Naive B cell (primary cell): ENCODE results near the gene NGEF. TPM values are rescaled to one million over a fixed set of nuclear protein-coding genes. Genes with fewer than 3 reads are reported as not detected.

Experiments used
- ATAC-seq, 2 donors: fragments of 150-1000 bp; cut with Tn5 transposase; 2 replicates each; pipeline ENCODE4 v1.10.0; 2021; ENCODE audit warnings: low read depth in 2 of 2, mild to moderate bottlenecking in 2 of 2, moderate library complexity in 2 of 2
- DNase-seq: peaks from one replicate; pipeline ENCODE4 v3.0.0; 2022
- H3K27ac Mint-ChIP-seq, 6 donors: one replicate each; pipeline ENCODE4 v1.8.0; 2020 to 2022; ENCODE audit warnings: mild to moderate bottlenecking in 6 of 6, mixed read lengths in 6 of 6, moderate library complexity in 5 of 6, inconsistent platforms in 2 of 6
- H3K27me3 Mint-ChIP-seq, 3 donors: one replicate each; pipeline ENCODE4 v1.8.0; 2021 to 2022; ENCODE audit warnings: mixed read lengths in 3 of 3, mild to moderate bottlenecking in 1 of 3
- H3K36me3 Mint-ChIP-seq, 2 donors: one replicate each; pipeline ENCODE4 v1.8.0; 2020 to 2022; ENCODE audit warnings: mixed read lengths in 2 of 2, inconsistent platforms in 1 of 2, mild to moderate bottlenecking in 1 of 2
- H3K4me1 Mint-ChIP-seq, 3 donors: one replicate each; pipeline ENCODE4 v1.8.0; 2020 to 2022; ENCODE audit warnings: mixed read lengths in 3 of 3, inconsistent platforms in 1 of 3, mild to moderate bottlenecking in 1 of 3, moderate library complexity in 1 of 3
- H3K4me3 Mint-ChIP-seq, 8 donors: one replicate each; pipeline ENCODE4 v1.8.0; 2020 to 2022; ENCODE audit warnings: mild to moderate bottlenecking in 8 of 8, mixed read lengths in 8 of 8, moderate library complexity in 8 of 8, inconsistent platforms in 2 of 8
- H3K9me3 Mint-ChIP-seq, 7 donors: one replicate each; pipeline ENCODE4 v1.8.0; 2020 to 2022; ENCODE audit warnings: mixed read lengths in 7 of 7, mild to moderate bottlenecking in 5 of 7, inconsistent platforms in 2 of 7, moderate library complexity in 1 of 7
- polyA plus RNA-seq, 6 donors: library from polyadenylated mRNA; unstranded; fragments of 300-500 nt; fragmentation: Illumina TruSeq; gene quantifications; one replicate each; pipeline ENCODE4 v1.2.3, GENCODE V29; 2021; ENCODE audit warnings: low read depth in 6 of 6

NGEF gene
- polyA plus RNA-seq, 6 donors from 2014 or later: 0.74 TPM; not detected in 5

- H3K9me3 Mint-ChIP-seq: peaks cover 0 to 7% (median 0%) of the 10 kb centered on the region in 7 donors
- no peaks in the 10 kb centered on the region for H3K36me3 Mint-ChIP-seq
- H3K4me3 Mint-ChIP-seq: no peak overlapping the region
- DNase-seq (no peak), ATAC-seq (no peak)
- H3K4me1 Mint-ChIP-seq: peaks cover 0 to 4% (median 0%) of the 10 kb centered on the region in 3 donors
- H3K27ac Mint-ChIP-seq: peak overlapping the region in 2 of 6 donors; percentile 43 to 60
- peaks cover 20 to 33% (median 20%) of the 10 kb centered on the region in 3 donors for H3K27me3 Mint-ChIP-seq
Measured at GRCh38 chr2:232976176-232976575, 36.9 kb downstream of the NGEF start.

- Mint-ChIP-seq H3K27ac (peak overlapping the region in 1 of 6 donors; percentile 16), H3K4me1 (peaks cover 0 to 7% (median 0%) of the 10 kb centered on the region in 3 donors), H3K36me3 (no peaks in the 10 kb centered on the region), H3K4me3 (no peak overlapping the region), H3K9me3 (peaks cover 0 to 7% (median 0%) of the 10 kb centered on the region in 7 donors), H3K27me3 (peaks cover 13 to 24% (median 18%) of the 10 kb centered on the region in 3 donors)
- DNase-seq (no peak), ATAC-seq (no peak)
Measured at GRCh38 chr2:232974396-232974795, 38.7 kb downstream of the NGEF start.

- H3K4me3 Mint-ChIP-seq: no peak overlapping the region
- DNase-seq: no peak
- peak overlapping the region in 1 of 6 donors; percentile 16 for H3K27ac Mint-ChIP-seq
- no peak for ATAC-seq
- peaks cover 0 to 7% (median 0%) of the 10 kb centered on the region in 7 donors for H3K9me3 Mint-ChIP-seq
- peaks cover 0 to 7% (median 3%) of the 10 kb centered on the region in 3 donors for H3K4me1 Mint-ChIP-seq
- H3K27me3 Mint-ChIP-seq: peaks cover 13 to 21% (median 16%) of the 10 kb centered on the region in 3 donors
- no peaks in the 10 kb centered on the region for H3K36me3 Mint-ChIP-seq
Measured at GRCh38 chr2:232973796-232974195, 39.3 kb downstream of the NGEF start.

- Mint-ChIP-seq H3K27me3 (peaks cover 13 to 21% (median 16%) of the 10 kb centered on the region in 3 donors), H3K4me1 (peaks cover 0 to 7% (median 4%) of the 10 kb centered on the region in 3 donors), H3K4me3 (no peak overlapping the region), H3K9me3 (peaks cover 0 to 7% (median 0%) of the 10 kb centered on the region in 7 donors), H3K27ac (no peak overlapping the region), H3K36me3 (no peaks in the 10 kb centered on the region)
- ATAC-seq (no peak), DNase-seq (no peak)
Measured at GRCh38 chr2:232973011-232973735, 39.9 kb downstream of the NGEF start.

GRCh38 chr2:232971744-232972143 is 41.3 kb downstream of the NGEF start:
- DNase-seq: no peak
- no peak for ATAC-seq
- H3K27ac Mint-ChIP-seq: no peak overlapping the region
- no peaks in the 10 kb centered on the region for H3K36me3 Mint-ChIP-seq
- H3K9me3 Mint-ChIP-seq: peaks cover 0 to 7% (median 0%) of the 10 kb centered on the region in 7 donors
- no peak overlapping the region for H3K4me3 Mint-ChIP-seq
- peaks cover 0 to 11% (median 3%) of the 10 kb centered on the region in 3 donors for H3K4me1 Mint-ChIP-seq
- H3K27me3 Mint-ChIP-seq: peaks cover 9 to 15% (median 13%) of the 10 kb centered on the region in 3 donors

GRCh38 chr2:232970051-232970450 is 43.0 kb downstream of the NGEF start:
- Mint-ChIP-seq H3K4me1 (peaks cover 0 to 17% (median 3%) of the 10 kb centered on the region in 3 donors), H3K36me3 (no peaks in the 10 kb centered on the region), H3K4me3 (no peak overlapping the region), H3K27me3 (peaks cover 4 to 20% (median 15%) of the 10 kb centered on the region in 3 donors), H3K9me3 (peaks cover 0 to 7% (median 4%) of the 10 kb centered on the region in 7 donors), H3K27ac (no peak overlapping the region)
- ATAC-seq (no peak), DNase-seq (no peak)

GRCh38 chr2:232967474-232967873 is 45.6 kb downstream of the NGEF start:
- H3K4me3 Mint-ChIP-seq: peak overlapping the region in 1 of 8 donors; percentile 51
- no peak for ATAC-seq
- H3K36me3 Mint-ChIP-seq: no peaks in the 10 kb centered on the region

GRCh38 chr2:232966122-232966521 is 46.9 kb downstream of the NGEF start:
- H3K4me3 Mint-ChIP-seq: peak overlapping the region in 2 of 8 donors; percentile 55 to 77
- H3K27me3 Mint-ChIP-seq: peaks cover 0 to 20% (median 8%) of the 10 kb centered on the region in 3 donors
- H3K27ac Mint-ChIP-seq: peak overlapping the region in 3 of 6 donors; percentile 49 to 92 (median 64)
- peaks cover 0 to 17% (median 3%) of the 10 kb centered on the region in 3 donors for H3K4me1 Mint-ChIP-seq
- no peaks in the 10 kb centered on the region for H3K36me3 Mint-ChIP-seq
- no peak for ATAC-seq
- no peak for DNase-seq
- H3K9me3 Mint-ChIP-seq: peaks cover 0 to 4% (median 2%) of the 10 kb centered on the region in 7 donors

More at GRCh38 chr2:232967474-232967873, 45.6 kb downstream of the NGEF start:
- peaks cover 0 to 17% (median 3%) of the 10 kb centered on the region in 3 donors for H3K4me1 Mint-ChIP-seq
- peaks cover 0 to 4% (median 0%) of the 10 kb centered on the region in 7 donors for H3K9me3 Mint-ChIP-seq
- peaks cover 0 to 20% (median 8%) of the 10 kb centered on the region in 3 donors for H3K27me3 Mint-ChIP-seq
- DNase-seq: no peak
- H3K27ac Mint-ChIP-seq: peak overlapping the region in 1 of 6 donors; percentile 51

GRCh38 chr2:232963913-232964312 is 49.1 kb downstream of the NGEF start:
- no peak for ATAC-seq
- Mint-ChIP-seq H3K9me3 (peaks cover 0 to 7% (median 2%) of the 10 kb centered on the region in 7 donors), H3K27me3 (peaks cover 0 to 14% (median 8%) of the 10 kb centered on the region in 3 donors), H3K4me3 (no peak overlapping the region), H3K27ac (no peak overlapping the region), H3K36me3 (no peaks in the 10 kb centered on the region), H3K4me1 (peaks cover 3 to 27% (median 4%) of the 10 kb centered on the region in 3 donors)
- no peak for DNase-seq

GRCh38 chr2:232960862-232961261 is 52.2 kb downstream of the NGEF start:
- peaks cover 0 to 5% (median 0%) of the 10 kb centered on the region in 3 donors for H3K27me3 Mint-ChIP-seq
- no peak overlapping the region for H3K4me3 Mint-ChIP-seq
- no peaks in the 10 kb centered on the region for H3K36me3 Mint-ChIP-seq
- DNase-seq (no peak), ATAC-seq (no peak)
- peaks cover 25 to 39% (median 29%) of the 10 kb centered on the region in 3 donors for H3K4me1 Mint-ChIP-seq
- peaks cover 0 to 8% (median 0%) of the 10 kb centered on the region in 7 donors for H3K9me3 Mint-ChIP-seq
- H3K27ac Mint-ChIP-seq: no peak overlapping the region

- peak overlapping the region in 2 of 6 donors; percentile 15 to 24 for H3K27ac Mint-ChIP-seq
- peaks cover 0 to 8% (median 0%) of the 10 kb centered on the region in 7 donors for H3K9me3 Mint-ChIP-seq
- peaks cover 36 to 56% (median 44%) of the 10 kb centered on the region in 3 donors for H3K4me1 Mint-ChIP-seq
- ATAC-seq: no peak
- peak overlapping the region in 3 of 8 donors; percentile 15 to 62 (median 22) for H3K4me3 Mint-ChIP-seq
- H3K36me3 Mint-ChIP-seq: no peaks in the 10 kb centered on the region
- no peak for DNase-seq
- peaks cover 0 to 5% (median 0%) of the 10 kb centered on the region in 3 donors for H3K27me3 Mint-ChIP-seq
Measured at GRCh38 chr2:232959139-232959538, 53.9 kb downstream of the NGEF start.

GRCh38 chr2:232957657-232958090 is 55.4 kb downstream of the NGEF start:
- peak overlapping the region; percentile 21 to 98 (median 88) for H3K27ac Mint-ChIP-seq
- H3K36me3 Mint-ChIP-seq: no peaks in the 10 kb centered on the region

GRCh38 chr2:232955856-232956255 is 57.2 kb downstream of the NGEF start:
- peaks cover 40 to 67% (median 47%) of the 10 kb centered on the region in 3 donors for H3K4me1 Mint-ChIP-seq
- H3K27me3 Mint-ChIP-seq: peaks cover 0 to 7% (median 7%) of the 10 kb centered on the region in 3 donors
- no peaks in the 10 kb centered on the region for H3K36me3 Mint-ChIP-seq
- peak overlapping the region; percentile 3 to 89 (median 72) for H3K4me3 Mint-ChIP-seq
- peaks cover 0 to 4% (median 0%) of the 10 kb centered on the region in 7 donors for H3K9me3 Mint-ChIP-seq
- DNase-seq (peak; percentile 77), ATAC-seq (peak; percentile 95 to 98)
- H3K27ac Mint-ChIP-seq: peak overlapping the region; percentile 74 to 99 (median 95)

More at GRCh38 chr2:232957657-232958090, 55.4 kb downstream of the NGEF start:
- ATAC-seq (no peak), DNase-seq (peak; percentile 17)
- Mint-ChIP-seq H3K9me3 (peaks cover 0 to 8% (median 0%) of the 10 kb centered on the region in 7 donors), H3K27me3 (peaks cover 0 to 5% (median 0%) of the 10 kb centered on the region in 3 donors), H3K4me3 (peak overlapping the region; percentile 2 to 86 (median 82)), H3K4me1 (peaks cover 37 to 59% (median 47%) of the 10 kb centered on the region in 3 donors)
